HG03175 (cell line): ENCODE measurements around the gene SPOCD1.
"Not testable (repeated sequence)": the region's sequence is repeated elsewhere in the genome, so short reads cannot be mapped to it uniquely, and the experiment has no call there.

ENCODE experiments used
- ATAC-seq: cut with Tn5 transposase; IDR thresholded peaks from one replicate; pipeline ENCODE4 v1.9.1; 2021; ENCODE audit warnings: mild to moderate bottlenecking, moderate library complexity; ENCODE audit not compliant: unreplicated experiment

The SPOCD1 gene

GRCh38 chr1:31830065-31830464 lies 14.2 kb upstream of the SPOCD1 start:
- ATAC-seq = no peak

- ATAC-seq = no peak
Measured at GRCh38 chr1:31828926-31829690, 13.3 kb upstream of the SPOCD1 start.

- ATAC-seq = no peak
Measured at GRCh38 chr1:31828341-31828740, 12.5 kb upstream of the SPOCD1 start.

DNA sequence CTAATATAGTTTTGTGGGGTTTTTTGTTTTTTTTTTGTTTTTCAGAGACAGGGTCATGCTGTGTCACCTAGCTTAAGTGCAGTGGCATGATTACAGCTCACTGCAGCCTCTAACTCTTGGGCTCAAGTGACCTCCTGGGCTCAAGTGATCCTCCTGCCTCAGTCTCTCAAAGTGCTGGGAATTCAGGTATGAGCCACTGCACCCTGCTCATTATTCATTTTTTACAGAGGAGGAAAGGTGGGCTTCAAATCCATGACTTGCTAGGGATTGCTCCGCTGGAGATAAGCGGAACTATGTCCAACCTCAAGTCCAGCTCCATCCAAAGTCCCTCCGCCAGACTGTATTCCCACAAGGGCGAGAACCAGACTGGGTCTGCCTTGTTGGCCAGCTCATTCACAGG lies 8.0 kb upstream of the SPOCD1 start:
- ATAC-seq = no peak

DNA sequence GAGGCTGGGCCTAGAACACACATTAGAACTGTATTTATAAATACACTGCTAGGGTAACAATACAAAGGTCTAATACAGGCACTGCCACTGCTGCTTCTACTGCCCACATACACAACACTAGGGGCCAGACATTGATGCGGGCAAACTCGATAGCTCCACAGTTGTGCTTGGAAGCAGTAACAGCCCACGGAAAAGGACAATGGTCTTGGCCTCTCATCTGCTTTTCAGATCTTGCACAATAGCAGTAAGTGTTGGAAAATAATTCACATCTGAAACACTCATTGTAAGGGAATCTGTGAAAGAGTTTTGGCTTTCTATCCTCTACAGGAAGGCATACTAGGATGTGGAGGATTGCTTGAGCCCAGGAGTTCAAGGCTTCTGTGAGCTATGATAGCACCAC lies 6.9 kb upstream of the SPOCD1 start:
- ATAC-seq = no peak

DNA sequence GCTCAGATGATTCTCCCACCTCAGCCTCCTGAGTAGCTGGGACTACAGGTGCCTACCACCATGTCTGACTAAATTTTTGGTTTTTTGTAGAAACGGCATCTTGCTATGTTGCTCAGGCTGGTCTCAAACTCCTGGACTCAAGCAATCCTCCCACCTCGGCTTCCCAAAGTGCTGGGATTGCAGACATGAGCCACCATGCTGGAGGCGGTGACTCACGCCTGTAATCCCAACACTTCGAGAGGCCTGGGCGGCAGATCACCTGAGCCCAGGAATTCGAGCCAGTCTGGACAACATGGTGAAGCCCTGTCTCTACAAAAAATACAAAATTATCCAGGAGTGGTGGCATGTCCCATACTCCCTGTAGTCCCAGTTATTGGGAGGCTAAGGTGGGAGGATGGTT lies 4.4 kb upstream of the SPOCD1 start:
- ATAC-seq = not testable (repeated sequence)

DNA sequence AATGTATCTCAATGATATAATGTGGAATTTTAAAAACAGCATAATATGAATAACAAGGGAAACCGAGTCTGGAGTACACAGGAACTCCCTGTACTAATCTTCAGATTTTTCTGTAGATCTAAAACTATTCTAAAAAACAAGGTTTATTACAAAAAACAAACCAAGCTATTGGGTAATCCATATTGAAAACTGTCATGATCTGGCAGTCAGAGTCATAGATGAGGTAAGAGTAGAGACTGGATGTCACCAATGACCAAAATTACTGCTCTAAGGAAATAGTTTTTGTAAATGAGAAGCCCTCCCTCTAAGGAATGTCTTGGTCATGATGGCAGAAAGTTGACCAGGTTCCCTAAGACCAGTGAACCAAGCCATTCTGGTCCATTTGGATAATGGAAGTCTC lies 2.4 kb upstream of the SPOCD1 start:
- no peak for ATAC-seq

DNA sequence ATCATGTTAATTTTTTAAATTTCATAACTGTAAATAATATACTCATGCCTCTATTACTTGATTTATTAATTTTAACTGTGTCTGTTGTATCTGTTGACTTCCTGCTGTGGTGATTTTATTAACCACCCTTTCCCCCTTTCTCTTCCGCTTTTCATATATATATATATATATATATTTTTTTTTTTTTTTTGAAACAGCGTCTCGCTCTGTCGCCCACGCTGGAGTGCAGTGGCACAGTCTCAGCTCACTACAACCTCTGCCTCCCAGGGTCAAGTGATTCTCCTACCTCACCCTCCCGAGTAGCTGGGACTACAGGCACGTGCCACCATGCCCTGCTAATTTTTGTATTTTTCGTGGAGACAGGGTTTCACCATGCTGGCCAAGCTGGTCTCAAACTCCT lies 1.1 kb upstream of the SPOCD1 start:
- ATAC-seq = not testable (repeated sequence)

- not testable (repeated sequence) for ATAC-seq
Measured at GRCh38 chr1:31816501-31816900, 679 bp upstream of the SPOCD1 start.

DNA sequence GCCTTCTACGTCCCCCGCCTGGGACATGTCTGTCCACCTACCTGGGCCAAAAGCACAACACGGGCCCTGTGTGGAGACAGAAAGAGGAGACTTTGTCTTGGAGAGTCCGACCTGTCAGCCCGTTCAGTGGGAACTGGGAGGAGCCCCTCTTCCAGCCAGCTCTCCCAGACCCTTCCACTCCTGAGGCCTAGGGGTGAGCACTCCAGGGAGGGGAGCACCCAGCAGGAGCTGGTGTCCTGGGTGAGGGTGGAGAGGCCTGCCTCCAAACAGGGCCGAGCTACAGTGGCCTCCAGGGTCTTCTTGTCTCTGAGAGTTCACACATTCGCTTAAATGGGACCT lies 546 bp downstream of the SPOCD1 start:
- no peak for ATAC-seq

DNA sequence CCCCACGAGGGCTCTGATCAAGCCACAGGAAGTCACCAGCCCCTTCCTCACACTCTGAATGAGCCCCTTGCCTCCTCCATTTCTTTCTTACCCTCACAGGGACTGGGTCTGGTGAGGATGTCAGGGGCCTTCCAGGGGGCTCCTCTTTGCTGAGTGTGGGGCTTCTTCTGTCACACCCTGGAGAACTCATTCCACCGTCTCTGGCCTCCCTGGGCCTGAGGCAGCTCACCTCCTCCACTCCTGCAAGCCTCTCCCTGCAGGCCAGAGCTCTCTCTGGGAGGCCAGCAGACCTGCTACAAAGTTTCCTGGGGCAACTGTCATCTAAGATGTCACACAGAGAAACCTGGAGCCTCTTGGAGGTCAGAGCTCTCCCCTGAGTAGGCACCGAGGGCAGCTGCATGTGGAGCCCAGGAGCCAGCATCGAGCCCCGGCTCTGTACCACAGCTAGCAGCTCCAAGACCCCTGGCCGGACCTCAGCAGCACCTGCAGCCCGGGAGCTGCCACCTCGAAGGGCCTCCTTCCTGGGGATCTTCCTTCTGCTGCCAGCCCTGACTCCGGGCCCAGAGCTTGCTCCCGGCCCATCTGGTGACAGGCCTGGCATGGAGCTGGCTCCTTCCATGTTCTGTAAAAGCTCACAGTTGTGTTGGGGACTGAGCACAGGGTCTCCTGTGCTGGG lies 1.1 kb downstream of the SPOCD1 start:
- no peak for ATAC-seq

- no peak for ATAC-seq
Measured at GRCh38 chr1:31814041-31814511, 1.7 kb downstream of the SPOCD1 start.

- no peak for ATAC-seq
Measured at GRCh38 chr1:31812158-31812829, 3.5 kb downstream of the SPOCD1 start.

DNA sequence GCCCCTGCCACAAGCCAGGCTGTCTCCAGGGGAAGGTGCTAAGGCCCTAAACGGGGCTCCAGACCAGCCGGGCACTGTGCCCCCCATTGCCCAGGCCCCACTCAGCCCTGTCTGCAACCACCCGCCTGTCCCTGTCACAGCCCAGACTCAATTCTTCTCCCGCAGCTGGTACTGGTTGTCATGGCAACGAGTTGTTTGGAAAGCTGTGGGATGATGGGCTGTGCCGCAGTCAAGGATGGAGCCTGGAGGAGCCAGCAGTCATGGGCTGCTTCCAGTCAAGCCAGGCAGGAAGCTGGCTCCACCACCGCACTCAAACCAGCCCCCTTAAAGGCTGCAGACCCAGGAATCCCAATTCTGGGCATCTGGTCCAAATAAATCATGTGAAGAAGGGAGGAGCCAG lies 4.2 kb downstream of the SPOCD1 start:
- ATAC-seq = no peak

DNA sequence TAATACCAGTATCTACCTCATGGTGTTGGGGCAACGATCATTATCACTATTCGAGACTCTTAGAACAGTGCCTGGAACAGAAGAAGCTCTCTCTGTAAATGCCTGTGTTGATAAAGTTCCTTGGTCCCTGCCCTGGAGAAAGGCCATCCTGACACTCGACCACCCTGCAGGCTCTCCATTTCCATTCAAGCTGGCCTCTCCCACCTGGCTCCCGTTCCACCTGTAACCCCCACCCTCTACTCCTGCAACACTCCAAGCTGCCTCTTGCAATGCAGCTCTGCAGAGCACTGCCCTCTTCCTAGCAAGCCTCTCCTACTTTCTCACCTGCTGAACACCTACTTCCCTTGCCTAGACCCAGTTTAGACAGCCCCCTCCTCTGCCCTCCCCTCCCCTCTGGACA lies 6.1 kb downstream of the SPOCD1 start:
- ATAC-seq = no peak

- no peak for ATAC-seq
Measured at GRCh38 chr1:31807273-31808048, 8.4 kb downstream of the SPOCD1 start.

DNA sequence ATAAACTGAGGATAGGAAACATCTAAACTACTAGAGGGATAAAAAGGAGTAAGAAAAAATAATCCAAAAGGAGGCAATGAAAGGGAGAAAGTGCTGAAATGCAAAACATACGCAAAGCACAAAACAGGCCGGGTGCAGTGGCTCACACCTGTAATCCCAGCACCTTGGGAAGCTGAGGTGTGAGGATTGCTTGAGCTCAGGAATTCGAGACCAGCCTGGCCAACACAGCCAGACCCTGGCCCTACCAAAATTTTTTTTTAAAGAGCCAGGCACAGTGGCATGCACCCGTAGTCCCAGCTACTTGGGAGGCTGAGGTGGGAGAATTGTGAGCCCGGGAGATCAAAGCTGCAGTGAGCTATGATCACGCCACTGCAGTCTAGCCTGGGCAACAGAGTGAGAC lies 10.5 kb downstream of the SPOCD1 start:
- ATAC-seq = no peak

GRCh38 chr1:31804098-31804497 lies 11.7 kb downstream of the SPOCD1 start:
- ATAC-seq = no peak

DNA sequence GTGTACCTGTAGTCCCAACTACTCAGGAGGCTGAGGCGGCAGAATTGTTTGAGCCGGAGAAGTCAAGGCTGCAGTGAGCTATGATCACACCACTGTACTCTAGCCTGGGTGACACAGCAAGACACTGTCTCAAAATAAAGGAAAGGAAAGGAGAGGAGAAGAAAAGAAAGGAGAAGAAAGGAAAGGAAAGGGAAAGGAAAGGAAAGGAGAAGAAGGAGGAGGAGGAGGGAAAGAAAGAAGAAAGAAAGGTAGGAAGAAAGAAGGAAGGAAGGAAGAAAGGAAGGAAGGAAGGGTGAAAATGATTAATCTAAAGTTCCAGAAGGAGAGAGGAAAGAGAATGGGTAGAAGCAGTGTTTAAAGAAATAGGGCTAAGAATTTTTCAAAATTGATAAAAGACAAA lies 12.2 kb downstream of the SPOCD1 start:
- no peak for ATAC-seq

- ATAC-seq = no peak
Measured at GRCh38 chr1:31802190-31803150, 13.4 kb downstream of the SPOCD1 start.
